HG03280 (cell line): Measurements from ENCODE around the gene PNMT.

Experiments used
- ATAC-seq: cut with Tn5 transposase; IDR thresholded peaks from one replicate; pipeline ENCODE4 v1.9.1; 2021; ENCODE audit warnings: mild to moderate bottlenecking, moderate library complexity; ENCODE audit not compliant: unreplicated experiment

PNMT gene

GRCh38 chr17:39666601-39667261, 1.5 kb upstream of the PNMT start:
- no peak for ATAC-seq

GRCh38 chr17:39667262-39667944, 850 bp upstream of the PNMT start:
- ATAC-seq: no peak

GRCh38 chr17:39669897-39670735, 1.9 kb downstream of the PNMT start:
- no peak for ATAC-seq

GRCh38 chr17:39670746-39671145, 2.5 kb downstream of the PNMT start:
- ATAC-seq: no peak

- no peak for ATAC-seq
Observed at GRCh38 chr17:39671651-39672521, 3.6 kb downstream of the PNMT start.

- no peak for ATAC-seq
Observed at GRCh38 chr17:39672522-39673334, 4.5 kb downstream of the PNMT start.

- no peak for ATAC-seq
Observed at GRCh38 chr17:39673335-39674081, 5.3 kb downstream of the PNMT start.

- no peak for ATAC-seq
Observed at GRCh38 chr17:39674179-39674578, 5.9 kb downstream of the PNMT start.

GRCh38 chr17:39674702-39675389, 6.6 kb downstream of the PNMT start:
- no peak for ATAC-seq

- ATAC-seq: no peak
Observed at GRCh38 chr17:39675390-39676082, 7.3 kb downstream of the PNMT start.

GRCh38 chr17:39676198-39676819, 8.1 kb downstream of the PNMT start:
- ATAC-seq: no peak

GRCh38 chr17:39677072-39677471, 8.8 kb downstream of the PNMT start:
- ATAC-seq: no peak

- no peak for ATAC-seq
Observed at GRCh38 chr17:39677542-39678339, 9.5 kb downstream of the PNMT start.

- ATAC-seq: no peak
Observed at GRCh38 chr17:39678340-39679116, 10.3 kb downstream of the PNMT start.

- ATAC-seq: no peak
Observed at GRCh38 chr17:39679521-39680192, 11.4 kb downstream of the PNMT start.
